K562 (cell line): Measurements from ENCODE around the gene ATP8B4. TPM values are rescaled to one million over a fixed set of nuclear protein-coding genes. Genes with fewer than 3 reads are reported as not detected.

Experiments
- ATAC-seq: fragments of 200-7000 bp; cut with Tn5 transposase; 3 replicates; pipeline ENCODE4 v1.9.1; 2020; ENCODE audit warnings: moderate library complexity
- BruUV-seq: library from RNA; stranded (reverse); fragments of 400-500 nt; replicated peaks from 2 replicates; lab custom pipeline; 2021; lab: Mats Ljungman, UMichigan
- CTCF ChIA-PET: fragments of 300-600 bp; formaldehyde crosslinking; extraction: SDS; loops from one replicate; lab custom pipeline; 2021; ENCODE audit warnings: low intra/inter-chr PET ratio; lab: Yijun Ruan, JAX
- POLR2A ChIA-PET: fragments of 300-600, 350-650 bp; sonication (Branson Sonifier 250); formaldehyde crosslinking; extraction: SDS; loops from one replicate; lab custom pipeline; 2021; ENCODE audit warnings: antibody characterized with exemption, inconsistent platforms; lab: Yijun Ruan, JAX
- DNase-seq, 4 experiments: peaks; one replicate each; pipeline versions ENCODE4 v3.0.0 to v3.0.0-alpha.2; 2011 to 2018; ENCODE audit warnings: low spot score in 3 of 4, mixed read lengths in 3 of 4; ENCODE audit errors: extremely low read depth in 1 of 4
- FAIRE-seq: peaks from 2 replicates; lab custom pipeline; 2011; peaks lifted over from hg19 to GRCh38; lab: Jason Lieb, UNC
- H2AFZ ChIP-seq: 2 replicates; pipeline ENCODE4 v1.6.0; 2011; ENCODE audit warnings: low read depth, low read length, control low read depth, inconsistent platforms
- H3K27ac ChIP-seq: fragments of 200-600 bp; 3 replicates; pipeline ENCODE4 v1.8.0; 2011; ENCODE audit warnings: low read depth, mild to moderate bottlenecking, control low read depth, inconsistent platforms, low read length, moderate library complexity, mixed read lengths; ENCODE audit errors: extremely low read depth
- H3K27me3 ChIP-seq, 2 experiments: fragments of 300-600 bp in 1 of 2; 2 replicates in 1 of 2; 3 replicates in 1 of 2; pipeline versions ENCODE4 v1.6.0 to v1.8.0; 2011; ENCODE audit warnings: inconsistent platforms in 2 of 2, low read length in 2 of 2, mild to moderate bottlenecking in 1 of 2, mixed read lengths in 1 of 2, moderate library complexity in 1 of 2; ENCODE audit not compliant: control insufficient read depth in 2 of 2, insufficient read depth in 2 of 2
- H3K36me3 ChIP-seq: fragments of 300-600 bp; 3 replicates; pipeline ENCODE4 v1.8.0; 2011; ENCODE audit warnings: mild to moderate bottlenecking, low read length, inconsistent platforms; ENCODE audit not compliant: control insufficient read depth, insufficient read depth
- H3K4me1 ChIP-seq, 2 experiments: fragments of 200-600 bp in 1 of 2; replicated peaks in 1 of 2; 2 replicates in 1 of 2; 3 replicates in 1 of 2; pipeline versions ENCODE4 v1.5.1 to v1.8.0; 2011; ENCODE audit warnings: inconsistent platforms in 2 of 2, low read length in 2 of 2, mild to moderate bottlenecking in 1 of 2, mixed read lengths in 1 of 2, moderate library complexity in 1 of 2; ENCODE audit not compliant: control insufficient read depth in 2 of 2, insufficient read depth in 2 of 2
- H3K4me2 ChIP-seq: 2 replicates; pipeline ENCODE4 v1.6.1; 2011; ENCODE audit warnings: low read length, control low read depth, inconsistent platforms, mixed read lengths; ENCODE audit not compliant: insufficient read depth
- H3K4me3 ChIP-seq: fragments of 200-600 bp; sonication (generic), shearing (Covaris generic); 2 replicates; pipeline ENCODE4 v1.5.1; 2016; ENCODE audit warnings: control low read depth, inconsistent platforms
- H3K79me2 ChIP-seq: fragments of 200-600 bp; 3 replicates; pipeline ENCODE4 v1.8.0; 2011; ENCODE audit warnings: low read length, inconsistent platforms; ENCODE audit not compliant: control insufficient read depth, insufficient read depth
- H3K9ac ChIP-seq, 2 experiments: 2 replicates each; pipeline versions ENCODE4 v1.6.0 to v1.6.1; 2011; ENCODE audit warnings: low read depth in 2 of 2, low read length in 2 of 2, control low read depth in 1 of 2, inconsistent platforms in 1 of 2, mild to moderate bottlenecking in 1 of 2, mixed read lengths in 1 of 2; ENCODE audit not compliant: insufficient read depth in 1 of 2
- H3K9me1 ChIP-seq: one replicate; pipeline ENCODE4 v1.6.0; 2011; ENCODE audit warnings: inconsistent platforms, mild to moderate bottlenecking, low read length, moderate library complexity; ENCODE audit not compliant: control insufficient read depth, insufficient read depth
- H3K9me3 ChIP-seq: replicated peaks from 2 replicates; pipeline ENCODE4 v1.5.1; 2011; ENCODE audit warnings: low read depth, low read length, inconsistent platforms; ENCODE audit not compliant: control insufficient read depth, insufficient read depth
- H4K20me1 ChIP-seq: replicated peaks from 2 replicates; pipeline ENCODE4 v1.6.1; 2011; ENCODE audit warnings: low read length, inconsistent platforms, mixed read lengths; ENCODE audit not compliant: control insufficient read depth, insufficient read depth
- CTCF ChIP-seq, 3 experiments: IDR thresholded peaks in 2 of 3; conservative IDR thresholded peaks in 1 of 3; 2 replicates each; pipeline ENCODE4 v1.5.1; 2011 to 2012; ENCODE audit warnings: low read length in 3 of 3, mild to moderate bottlenecking in 3 of 3, control low read depth in 2 of 3, improper control_type of control experiment in 1 of 3, inconsistent platforms in 1 of 3, low read depth in 1 of 3, mixed read lengths in 1 of 3, moderate library complexity in 1 of 3; ENCODE audit not compliant: insufficient read depth in 2 of 3
- ESRRA ChIP-seq: fragments of 450-650 bp; IDR thresholded peaks from 2 replicates; pipeline ENCODE4 v1.6.1; 2014; ENCODE audit warnings: low read depth, mild to moderate bottlenecking, moderate library complexity, borderline replicate concordance
- HDAC3 ChIP-seq: fragments of 450-650 bp; IDR thresholded peaks from 2 replicates; pipeline ENCODE4 v1.6.1; 2018; ENCODE audit warnings: borderline replicate concordance, mild to moderate bottlenecking, moderate library complexity; ENCODE audit not compliant: partially characterized antibody
- MIER1 ChIP-seq: fragments of 450-650 bp; IDR thresholded peaks from 2 replicates; pipeline ENCODE4 v1.6.1; 2016; ENCODE audit warnings: antibody characterized with exemption, mild to moderate bottlenecking, low read depth
- MYNN ChIP-seq, 2 experiments: sonication (generic); formaldehyde crosslinking in 1 of 2; IDR thresholded peaks; 2 replicates each; pipeline versions ENCODE4 v1.5.0 to v1.6.1; 2016 to 2020; ENCODE audit warnings: antibody characterized with exemption in 1 of 2, missing genetic modification reagents in 1 of 2
- POLR3G ChIP-seq: IDR thresholded peaks from 2 replicates; pipeline ENCODE4 v1.6.1; 2011; ENCODE audit not compliant: insufficient read length, insufficient replicate concordance; ENCODE audit errors: extremely low read depth
- RFX1 ChIP-seq: fragments of 450-650 bp; IDR thresholded peaks from 2 replicates; pipeline ENCODE4 v1.6.1; 2016; ENCODE audit warnings: mild to moderate bottlenecking, moderate library complexity
- SMARCB1 ChIP-seq: IDR thresholded peaks from 2 replicates; pipeline ENCODE4 v1.6.1; 2011; ENCODE audit warnings: improper control_type of control experiment, low read depth; ENCODE audit not compliant: insufficient read length
- ZNF184 ChIP-seq: sonication (generic); formaldehyde crosslinking; IDR thresholded peaks from 2 replicates; pipeline ENCODE4 v1.5.0; 2020; ENCODE audit warnings: missing genetic modification reagents
- WGBS: fragments of 100-300 bp; shearing (Covaris generic); methylation state at CpG from one replicate; pipeline ENCODE4 v1.1.6; 2016; ENCODE audit warnings: low coverage, mixed read lengths; ENCODE audit not compliant: insufficient coverage; ENCODE audit errors: missing lambda C conversion rate; 5-methylcytosine and 5-hydroxymethylcytosine counted together
- in situ Hi-C: fragments of 300-500 bp; cut with MboI; formaldehyde crosslinking; loops from 4 replicates; pipeline ENCODE4 v1.15.0; 2018; ENCODE audit warnings: inconsistent platforms, mixed read lengths
- intact Hi-C: fragments of 100-400 bp; cut with micrococcal nuclease; formaldehyde crosslinking; loops from 2 replicates; pipeline ENCODE4 v1.14.2; 2022
- polyA plus RNA-seq, 8 experiments: library from polyadenylated mRNA; depleted of rRNA in 4 of 8; stranded (reverse) in 5 of 8; unstranded in 3 of 8; fragments of >200 nt; fragmentation: Nextera tagmentation in 2 of 8; fragmentation: Illumina TruSeq in 1 of 8; extraction: Ambion mirVana in 2 of 8; extraction: Trizol in 1 of 8; gene quantifications; 2 replicates each; pipeline versions ENCODE4 v1.2.1 to v1.2.3, GENCODE V29; 2011 to 2014; ENCODE audit warnings: inconsistent platforms in 1 of 8, missing spikeins in 1 of 8
- total RNA-seq, 7 experiments: library from RNA; depleted of rRNA in 6 of 7; stranded (reverse); fragments of >200 nt in 6 of 7; fragmentation: Illumina TruSeq in 2 of 7; extraction: Trizol in 2 of 7; gene quantifications; 2 replicates each; pipeline versions ENCODE4 v1.2.1 to v1.2.3, GENCODE V29; 2011 to 2021; ENCODE audit warnings: low replicate concordance in 1 of 7

The ATP8B4 gene
- total and polyA plus RNA-seq, 9 of the 15 experiments (the other 6 are each of a cell fraction or from before 2014, with no cell fraction given), result 0.14 to 2.5 (median 0.44) TPM

- Histone ChIP-seq H3K9me1 (no peaks in the 10 kb centered on the region), H3K79me2 (no peaks in the 10 kb centered on the region), H4K20me1 (no peaks in the 10 kb centered on the region), H3K4me3 (no peak overlapping the region), H3K4me1 (peaks cover 0 to 11% of the 10 kb centered on the region in 2 experiments; a peak in 3 of 5 replicates), H2AFZ (no peak overlapping the region), H3K27ac (no peak overlapping the region), H3K9ac (no peak overlapping the region), H3K36me3 (no peaks in the 10 kb centered on the region), H3K4me2 (no peak overlapping the region), H3K9me3 (no peaks in the 10 kb centered on the region), H3K27me3 (no peaks in the 10 kb centered on the region)
- ChIA-PET CTCF (no interaction called here), POLR2A (no interaction called here)
- TF ChIP-seq MYNN (IDR thresholded peaks at IDR 0.05) (peak; percentile 71; the same call in 1 of the 2 replicates), MYNN (CRISPR knock-in tag; IDR thresholded peaks at IDR 0.05) (no peak), SMARCB1 (no peak), MIER1 (no peak), RFX1 (peak; percentile 91), HDAC3 (no peak), POLR3G (no peak), ESRRA (no peak)
- BruUV-seq, result no TSS peak
- WGBS, result 0% methylated on average over 1 of the region's 1 CpG
- in situ Hi-C loops (loop anchor here (10.0 to 25.0 kb wide), 2 partner anchors 1285 to 1778 kb away; no protein-coding TSS in a partner anchor), intact Hi-C loops (loop anchor here (5.0 to 10.0 kb wide), 3 partner anchors 265 to 1278 kb away; partner anchors contain the start of gene FGF7)
- no peak for DNase-seq
- ATAC-seq, result no peak
- no peak for FAIRE-seq
Measured at GRCh38 chr15:50140098-50140497, 21.1 kb upstream of the ATP8B4 start.

GRCh38 chr15:50138391-50138790 is 19.4 kb upstream of the ATP8B4 start:
- FAIRE-seq (no peak), ATAC-seq (no peak), DNase-seq (no peak)
- ChIA-PET POLR2A (no interaction called here), CTCF (no interaction called here)
- Histone ChIP-seq H3K4me1 (peaks cover 0 to 22% of the 10 kb centered on the region in 2 experiments; a peak in 3 of 5 replicates), H2AFZ (no peak overlapping the region), H3K9ac (no peak overlapping the region), H3K4me2 (no peak overlapping the region), H3K9me1 (no peaks in the 10 kb centered on the region), H3K79me2 (no peaks in the 10 kb centered on the region), H3K9me3 (no peaks in the 10 kb centered on the region), H3K27ac (no peak overlapping the region), H3K36me3 (no peaks in the 10 kb centered on the region), H3K4me3 (no peak overlapping the region), H4K20me1 (no peaks in the 10 kb centered on the region), H3K27me3 (no peaks in the 10 kb centered on the region)
- no TSS peak for BruUV-seq
- in situ Hi-C loops (loop anchor here (25.0 kb wide), 1 partner anchor 1776 kb away; no protein-coding TSS in a partner anchor), intact Hi-C loops (no loop called here)
- TF ChIP-seq ZNF184 (no peak), CTCF (IDR thresholded peaks at IDR 0.05 in 2 of 3, conservative IDR thresholded peaks at IDR 0.05 in 1 of 3; ENCODE audit: insufficient read depth in 2 of 3, low read depth in 1 of 3, low read length in 3 of 3) (0 out of 6 replicates have a peak, but pooled peaks of 1 of the 3 experiments have one; percentile 19)
